Ascending aorta (tissue), 2 donors: ENCODE data around the gene PPARD. TPM values are rescaled to one million over a fixed set of nuclear protein-coding genes. Genes with fewer than 3 reads are reported as not detected.

ENCODE experiments used
- DNase-seq, 2 donors: peaks; one replicate each; pipeline ENCODE4 v3.0.0-alpha.2; 2019; ENCODE audit warnings: low spot score in 2 of 2
- H3K27ac ChIP-seq, 2 donors: fragments of 200-600 bp; sonication (generic); one replicate each; pipeline ENCODE4 v1.5.1; 2016 to 2017; ENCODE audit warnings: mild to moderate bottlenecking in 1 of 2
- H3K27me3 ChIP-seq: fragments of 200-600 bp; sonication (generic); one replicate; pipeline ENCODE4 v1.5.1; 2017
- H3K36me3 ChIP-seq, 2 donors: fragments of 200-600 bp; sonication (generic); one replicate each; pipeline ENCODE4 v1.5.1; 2016
- H3K4me1 ChIP-seq, 2 donors: fragments of 200-600 bp; sonication (generic); one replicate each; pipeline ENCODE4 v1.5.1; 2016 to 2017; ENCODE audit warnings: mild to moderate bottlenecking in 1 of 2
- H3K4me3 ChIP-seq, 2 donors: fragments of 200-600 bp; sonication (generic); one replicate each; pipeline ENCODE4 v1.5.1; 2016 to 2017; ENCODE audit warnings: mild to moderate bottlenecking in 1 of 2
- H3K9me3 ChIP-seq, 2 donors: fragments of 200-600 bp; sonication (generic); one replicate each; pipeline ENCODE4 v1.5.1; 2016
- intact Hi-C: fragments of 100-400 bp; cut with DNase I; formaldehyde crosslinking; loops from one replicate; pipeline ENCODE4 v1.15.1; 2023
- total RNA-seq: library from RNA; depleted of rRNA; stranded (reverse); fragments of >200 nt; gene quantifications from one replicate; pipeline ENCODE4 v1.1.0, GENCODE V29; 2016
- TF ChIP-seq, protein P1 (sequence below), 3 experiments: fragments of 200-600 bp in 2 of 3; fragments of 450-650 bp in 1 of 3; sonication (generic) in 2 of 3; IDR thresholded peaks; one replicate each; pipeline ENCODE4 v1.5.1; 2016 to 2019; ENCODE audit warnings: antibody characterized with exemption in 3 of 3, mild to moderate bottlenecking in 1 of 3, moderate library complexity in 1 of 3

The PPARD gene
- total RNA-seq, 1 donor from 2014 or later: 21.1 TPM

GRCh38 chr6:35343835-35344550, 1.6 kb downstream of the PPARD start:
- peaks cover 0 to 11% of the 10 kb centered on the region in 2 donors for H3K4me1 ChIP-seq
- H3K27ac ChIP-seq: peak overlapping the region; percentile 89 to 93
- TF ChIP-seq, protein P1, sequence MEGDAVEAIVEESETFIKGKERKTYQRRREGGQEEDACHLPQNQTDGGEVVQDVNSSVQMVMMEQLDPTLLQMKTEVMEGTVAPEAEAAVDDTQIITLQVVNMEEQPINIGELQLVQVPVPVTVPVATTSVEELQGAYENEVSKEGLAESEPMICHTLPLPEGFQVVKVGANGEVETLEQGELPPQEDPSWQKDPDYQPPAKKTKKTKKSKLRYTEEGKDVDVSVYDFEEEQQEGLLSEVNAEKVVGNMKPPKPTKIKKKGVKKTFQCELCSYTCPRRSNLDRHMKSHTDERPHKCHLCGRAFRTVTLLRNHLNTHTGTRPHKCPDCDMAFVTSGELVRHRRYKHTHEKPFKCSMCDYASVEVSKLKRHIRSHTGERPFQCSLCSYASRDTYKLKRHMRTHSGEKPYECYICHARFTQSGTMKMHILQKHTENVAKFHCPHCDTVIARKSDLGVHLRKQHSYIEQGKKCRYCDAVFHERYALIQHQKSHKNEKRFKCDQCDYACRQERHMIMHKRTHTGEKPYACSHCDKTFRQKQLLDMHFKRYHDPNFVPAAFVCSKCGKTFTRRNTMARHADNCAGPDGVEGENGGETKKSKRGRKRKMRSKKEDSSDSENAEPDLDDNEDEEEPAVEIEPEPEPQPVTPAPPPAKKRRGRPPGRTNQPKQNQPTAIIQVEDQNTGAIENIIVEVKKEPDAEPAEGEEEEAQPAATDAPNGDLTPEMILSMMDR (IDR thresholded peaks at IDR 0.05): no peak
- H3K4me3 ChIP-seq: peak overlapping the region; percentile 82 to 90
- DNase-seq: no peak
- intact Hi-C loops: loop anchor here (2.0 kb wide), 1 partner anchor 25 kb away; no protein-coding TSS in a partner anchor
- H3K27me3 ChIP-seq: no peaks in the 10 kb centered on the region
- no peaks in the 10 kb centered on the region for H3K9me3 ChIP-seq
- H3K36me3 ChIP-seq: peaks cover 10 to 16% of the 10 kb centered on the region in 2 donors

- Histone ChIP-seq H3K27ac (no peak overlapping the region), H3K4me1 (no peaks in the 10 kb centered on the region), H3K27me3 (no peaks in the 10 kb centered on the region), H3K9me3 (no peaks in the 10 kb centered on the region), H3K36me3 (peaks cover 24 to 48% of the 10 kb centered on the region in 2 donors), H3K4me3 (no peak overlapping the region)
- DNase-seq: no peak
- intact Hi-C loops: no loop called here
- TF ChIP-seq, protein P1 (IDR thresholded peaks at IDR 0.05): no peak
Observed at GRCh38 chr6:35351422-35351821, 9.1 kb downstream of the PPARD start.

DNA sequence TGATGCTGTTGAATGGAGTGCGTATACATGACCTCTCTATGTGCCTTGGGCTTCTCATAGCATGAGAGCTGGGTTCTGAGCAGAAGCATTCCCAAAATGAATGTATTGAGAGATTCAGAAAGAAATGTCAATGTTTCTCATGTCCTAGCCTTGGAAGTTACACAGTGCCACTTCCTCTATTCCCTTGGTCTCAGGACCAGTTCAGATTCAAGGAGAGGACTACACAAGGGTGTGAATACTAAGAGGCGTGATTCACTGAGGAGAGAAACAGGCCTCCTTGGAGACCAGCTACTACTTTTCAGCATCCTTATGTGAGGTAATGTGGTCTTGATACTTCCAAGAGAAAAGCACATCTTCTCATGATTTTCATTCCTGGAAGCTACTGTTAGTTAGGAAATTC, 10.4 kb downstream of the PPARD start:
- Histone ChIP-seq H3K4me1 (peaks cover 2 to 3% of the 10 kb centered on the region in 2 donors), H3K27me3 (no peaks in the 10 kb centered on the region), H3K36me3 (peaks cover 23 to 41% of the 10 kb centered on the region in 2 donors), H3K27ac (no peak overlapping the region), H3K4me3 (no peak overlapping the region), H3K9me3 (no peaks in the 10 kb centered on the region)
- no peak for DNase-seq
- intact Hi-C loops: no loop called here
- TF ChIP-seq, protein P1 (IDR thresholded peaks at IDR 0.05): no peak

- Histone ChIP-seq H3K27me3 (no peaks in the 10 kb centered on the region), H3K4me3 (no peak overlapping the region), H3K36me3 (peaks cover 13 to 26% of the 10 kb centered on the region in 2 donors), H3K27ac (no peak overlapping the region), H3K9me3 (no peaks in the 10 kb centered on the region), H3K4me1 (peaks cover 8 to 20% of the 10 kb centered on the region in 2 donors)
- no peak for DNase-seq
- intact Hi-C loops: no loop called here
- TF ChIP-seq, protein P1 (IDR thresholded peaks at IDR 0.05): no peak
Observed at GRCh38 chr6:35354361-35355135, 12.2 kb downstream of the PPARD start.

DNA sequence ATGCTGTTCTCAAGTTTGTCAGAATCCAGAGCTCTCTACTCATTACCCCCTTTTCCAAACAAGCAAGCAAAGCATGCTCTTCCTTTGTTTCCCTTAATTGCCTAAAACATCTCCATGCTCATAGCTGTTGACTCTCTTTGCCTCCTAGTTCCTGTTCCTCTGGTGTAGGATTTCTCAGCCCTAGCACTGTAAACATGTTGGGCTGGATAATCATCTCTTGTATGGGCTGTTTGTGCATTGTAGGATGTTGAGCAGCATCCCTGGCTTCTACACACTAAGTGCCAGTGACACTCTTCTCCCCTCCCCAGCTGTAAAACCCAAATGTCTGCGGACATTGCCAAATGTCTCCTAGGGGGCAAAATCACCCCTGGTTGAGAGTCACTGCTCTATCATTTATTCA, 14.0 kb downstream of the PPARD start:
- no peak for DNase-seq
- H3K4me1 ChIP-seq: peaks cover 16 to 36% of the 10 kb centered on the region in 2 donors
- intact Hi-C loops: no loop called here

More for the DNA sequence above, 14.0 kb downstream of the PPARD start:
- Histone ChIP-seq H3K27ac (no peak overlapping the region), H3K36me3 (peaks cover 10 to 23% of the 10 kb centered on the region in 2 donors), H3K4me3 (no peak overlapping the region), H3K9me3 (no peaks in the 10 kb centered on the region), H3K27me3 (no peaks in the 10 kb centered on the region)
- TF ChIP-seq, protein P1 (IDR thresholded peaks at IDR 0.05): no peak
